WERI-Rb-1 (cell line): Measurements from ENCODE around the gene SOX1.

ENCODE experiments used
- DNase-seq: peaks from one replicate; pipeline ENCODE4 v3.0.0-alpha.2; 2020
- H3K27ac ChIP-seq: fragments of 250-450 bp; sonication (Bioruptor Pico); 2 replicates; pipeline ENCODE4 v1.5.1; 2020; ENCODE audit warnings: mild to moderate bottlenecking, moderate library complexity
- H3K27me3 ChIP-seq: fragments of 250-450 bp; sonication (Bioruptor Pico); 2 replicates; pipeline ENCODE4 v1.5.1; 2021; ENCODE audit warnings: mild to moderate bottlenecking, low read depth, moderate library complexity; ENCODE audit not compliant: insufficient read depth, severe bottlenecking
- H3K36me3 ChIP-seq: fragments of 250-450 bp; sonication (Bioruptor Pico); 2 replicates; pipeline ENCODE4 v1.5.1; 2020; ENCODE audit warnings: mild to moderate bottlenecking, moderate library complexity
- H3K4me3 ChIP-seq: 2 replicates; pipeline ENCODE4 v1.5.1; 2011; ENCODE audit warnings: low read depth, mild to moderate bottlenecking, control low read depth, low read length
- H3K9me3 ChIP-seq: fragments of 250-450 bp; sonication (Bioruptor Pico); 2 replicates; pipeline ENCODE4 v1.5.1; 2021; ENCODE audit warnings: mild to moderate bottlenecking, moderate library complexity; ENCODE audit not compliant: severe bottlenecking
- TF ChIP-seq, protein P1 (sequence below): IDR thresholded peaks from 2 replicates; pipeline ENCODE4 v1.5.1; 2011; ENCODE audit warnings: low read depth, mild to moderate bottlenecking, control low read depth, inconsistent platforms, low read length

SOX1 gene

DNA sequence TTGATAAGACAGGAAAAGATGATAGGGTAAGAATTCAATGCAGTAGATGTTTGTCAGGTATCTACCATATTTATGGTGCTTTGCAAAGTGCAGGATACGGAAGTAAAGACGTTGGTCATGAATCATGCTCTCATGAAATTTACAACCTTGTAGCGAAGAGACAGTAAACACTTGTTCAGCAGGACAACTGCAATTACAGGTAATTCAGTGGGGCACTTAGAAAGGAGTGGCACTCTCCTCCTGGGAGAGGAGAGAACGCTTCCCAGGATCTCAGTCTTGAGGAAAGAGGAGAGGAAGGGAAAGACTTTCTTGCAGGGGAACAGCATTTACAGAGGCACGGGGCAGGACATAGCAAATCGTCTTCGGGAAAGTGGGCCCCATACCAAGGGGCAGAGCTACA is 46.4 kb downstream of the SOX1 start:
- peaks cover 100% of the 10 kb centered on the region for H3K27me3 ChIP-seq
- H3K36me3 ChIP-seq = no peaks in the 10 kb centered on the region
- peaks cover 10% of the 10 kb centered on the region for H3K9me3 ChIP-seq
- no peak overlapping the region for H3K27ac ChIP-seq
- H3K4me3 ChIP-seq = no peak overlapping the region
- TF ChIP-seq, protein P1, sequence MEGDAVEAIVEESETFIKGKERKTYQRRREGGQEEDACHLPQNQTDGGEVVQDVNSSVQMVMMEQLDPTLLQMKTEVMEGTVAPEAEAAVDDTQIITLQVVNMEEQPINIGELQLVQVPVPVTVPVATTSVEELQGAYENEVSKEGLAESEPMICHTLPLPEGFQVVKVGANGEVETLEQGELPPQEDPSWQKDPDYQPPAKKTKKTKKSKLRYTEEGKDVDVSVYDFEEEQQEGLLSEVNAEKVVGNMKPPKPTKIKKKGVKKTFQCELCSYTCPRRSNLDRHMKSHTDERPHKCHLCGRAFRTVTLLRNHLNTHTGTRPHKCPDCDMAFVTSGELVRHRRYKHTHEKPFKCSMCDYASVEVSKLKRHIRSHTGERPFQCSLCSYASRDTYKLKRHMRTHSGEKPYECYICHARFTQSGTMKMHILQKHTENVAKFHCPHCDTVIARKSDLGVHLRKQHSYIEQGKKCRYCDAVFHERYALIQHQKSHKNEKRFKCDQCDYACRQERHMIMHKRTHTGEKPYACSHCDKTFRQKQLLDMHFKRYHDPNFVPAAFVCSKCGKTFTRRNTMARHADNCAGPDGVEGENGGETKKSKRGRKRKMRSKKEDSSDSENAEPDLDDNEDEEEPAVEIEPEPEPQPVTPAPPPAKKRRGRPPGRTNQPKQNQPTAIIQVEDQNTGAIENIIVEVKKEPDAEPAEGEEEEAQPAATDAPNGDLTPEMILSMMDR = no peak
- DNase-seq = no peak

DNA sequence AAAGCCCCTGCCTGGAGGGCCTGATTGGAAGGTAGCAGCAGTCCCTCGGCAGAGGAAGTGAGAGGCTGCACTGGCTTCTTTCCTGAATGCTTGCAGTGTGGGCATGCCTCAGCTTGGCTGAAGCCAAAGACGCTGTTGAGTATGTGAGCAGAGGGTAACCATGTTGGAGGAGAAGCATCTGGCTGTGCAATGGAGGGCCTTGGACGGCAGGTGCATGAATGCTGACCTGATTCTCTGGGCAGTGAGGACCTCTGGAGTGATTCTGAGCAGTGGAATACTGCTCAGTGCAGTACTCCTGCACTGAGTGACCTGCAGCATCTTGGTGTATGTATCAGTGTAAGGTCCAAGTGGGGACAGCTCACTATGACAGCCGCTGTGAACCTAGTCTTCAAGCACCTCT is 46.9 kb downstream of the SOX1 start:
- Histone ChIP-seq H3K36me3 (no peaks in the 10 kb centered on the region), H3K27me3 (peaks cover 100% of the 10 kb centered on the region), H3K9me3 (peaks cover 10% of the 10 kb centered on the region), H3K27ac (no peak overlapping the region), H3K4me3 (no peak overlapping the region)
- DNase-seq = no peak
- TF ChIP-seq, protein P1 = no peak

DNA sequence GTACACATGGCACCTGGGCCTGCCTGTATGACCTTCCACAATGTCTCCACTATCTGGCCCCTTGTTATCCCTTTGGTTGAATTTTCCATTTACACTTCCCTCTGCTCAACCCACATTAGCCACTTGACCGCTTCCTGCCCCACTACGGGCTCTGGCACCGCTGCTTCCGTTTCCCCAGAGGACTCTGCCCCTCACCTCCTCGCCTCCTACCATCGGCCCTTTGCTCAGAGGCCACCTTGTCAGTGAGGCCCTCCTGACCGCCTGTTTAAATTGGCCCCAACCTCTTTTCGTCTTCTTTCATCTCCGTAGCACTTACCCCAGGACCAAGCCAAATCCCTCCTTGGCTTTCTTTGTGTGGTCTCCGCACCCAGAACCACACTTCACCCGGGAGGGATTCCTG is 47.4 kb downstream of the SOX1 start:
- Histone ChIP-seq H3K27ac (no peak overlapping the region), H3K4me3 (no peak overlapping the region), H3K27me3 (peaks cover 100% of the 10 kb centered on the region), H3K9me3 (peaks cover 10% of the 10 kb centered on the region), H3K36me3 (no peaks in the 10 kb centered on the region)
- no peak for DNase-seq
- TF ChIP-seq, protein P1 = no peak

DNA sequence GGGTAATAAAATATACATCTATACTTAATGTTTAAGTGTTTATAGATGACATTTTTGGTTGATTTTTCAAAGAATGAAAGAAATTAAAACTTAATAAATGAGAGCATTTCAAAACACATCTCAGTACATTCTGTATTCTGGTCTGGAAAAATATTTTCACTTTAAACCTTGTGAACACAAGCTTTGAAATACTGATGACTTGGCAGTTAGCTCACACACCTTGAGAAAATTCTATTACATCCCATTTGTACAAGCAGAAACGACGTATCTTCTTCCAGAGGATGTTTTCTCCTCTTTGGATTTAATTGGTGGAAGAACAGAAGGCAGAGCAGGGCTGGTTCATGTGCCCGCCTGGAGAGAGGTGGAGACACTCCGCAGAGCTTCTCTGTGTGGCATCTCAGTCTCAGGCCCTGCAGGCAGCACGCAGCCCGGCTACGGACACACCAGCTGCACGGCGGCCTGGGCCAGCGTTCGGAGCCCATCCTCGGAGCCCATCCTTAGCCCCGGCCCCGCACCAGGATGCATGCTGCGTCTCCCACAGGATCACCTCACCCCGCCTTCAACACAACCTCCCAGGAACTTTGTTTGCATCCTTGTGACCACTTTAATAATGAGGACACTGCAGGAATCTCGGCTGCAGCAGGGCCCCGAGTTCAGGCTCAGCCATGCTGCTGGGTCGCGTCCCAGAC is 48.6 kb downstream of the SOX1 start:
- H3K4me3 ChIP-seq = no peak overlapping the region
- no peak overlapping the region for H3K27ac ChIP-seq
- DNase-seq = no peak
- peaks cover 98% of the 10 kb centered on the region for H3K27me3 ChIP-seq
- no peaks in the 10 kb centered on the region for H3K36me3 ChIP-seq
- TF ChIP-seq, protein P1 = no peak
- H3K9me3 ChIP-seq = peaks cover 11% of the 10 kb centered on the region

DNA sequence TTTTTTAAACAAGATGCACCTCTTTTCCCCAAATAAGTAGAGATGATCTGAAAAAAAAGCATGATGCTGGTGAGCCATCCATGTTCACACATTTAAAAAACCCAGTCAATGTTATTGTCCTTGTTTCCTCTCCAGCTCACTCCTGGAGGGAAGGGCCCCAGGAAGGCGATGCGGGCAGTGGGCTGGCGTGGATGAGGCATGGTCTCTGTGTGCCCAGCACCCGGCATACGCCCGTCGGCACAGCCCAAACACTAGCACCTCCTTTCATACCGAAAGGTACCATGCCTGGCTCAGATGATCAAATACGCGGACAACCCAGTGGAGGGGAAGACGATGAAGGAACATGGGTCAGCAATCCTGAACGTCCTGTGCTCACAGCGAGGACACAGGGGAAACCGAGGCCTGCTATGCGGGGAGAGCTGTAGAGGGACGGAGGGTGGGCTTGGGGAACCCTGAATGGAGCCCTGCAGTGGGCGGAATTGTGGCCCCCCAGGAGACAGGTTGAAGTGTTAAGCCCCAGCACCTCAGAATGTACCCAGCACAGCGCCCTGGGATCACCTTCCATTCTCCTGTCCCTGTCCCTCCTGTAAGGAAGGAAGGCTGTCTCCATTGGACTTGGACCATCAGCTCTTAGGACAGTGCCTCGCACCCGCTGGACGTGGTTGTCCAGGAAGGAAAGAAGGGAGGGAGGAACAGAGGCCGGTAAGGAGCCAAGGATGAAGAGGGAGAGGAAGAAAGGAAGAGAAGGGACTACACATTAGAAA is 49.4 kb downstream of the SOX1 start:
- no peaks in the 10 kb centered on the region for H3K36me3 ChIP-seq
- TF ChIP-seq, protein P1 = no peak
- peak; percentile 3 for DNase-seq
- no peak overlapping the region for H3K4me3 ChIP-seq
- no peak overlapping the region for H3K27ac ChIP-seq
- peaks cover 13% of the 10 kb centered on the region for H3K9me3 ChIP-seq
- peaks cover 98% of the 10 kb centered on the region for H3K27me3 ChIP-seq
